Uterus (tissue), 2 donors: ENCODE data around the gene C1QB.

Experiments
- CTCF ChIP-seq, 4 experiments: fragments of 200-600 bp in 2 of 4; fragments of 450-650 bp in 2 of 4; sonication (generic) in 2 of 4; IDR thresholded peaks; one replicate each; pipeline ENCODE4 v1.5.1; 2016 to 2019; ENCODE audit warnings: antibody characterized with exemption in 4 of 4, mild to moderate bottlenecking in 2 of 4, moderate library complexity in 1 of 4
- POLR2A ChIP-seq, 2 donors: fragments of 450-650 bp; IDR thresholded peaks; one replicate each; pipeline ENCODE4 v1.6.1; 2016; ENCODE audit warnings: antibody characterized with exemption in 2 of 2, mild to moderate bottlenecking in 1 of 2, moderate library complexity in 1 of 2

DNA sequence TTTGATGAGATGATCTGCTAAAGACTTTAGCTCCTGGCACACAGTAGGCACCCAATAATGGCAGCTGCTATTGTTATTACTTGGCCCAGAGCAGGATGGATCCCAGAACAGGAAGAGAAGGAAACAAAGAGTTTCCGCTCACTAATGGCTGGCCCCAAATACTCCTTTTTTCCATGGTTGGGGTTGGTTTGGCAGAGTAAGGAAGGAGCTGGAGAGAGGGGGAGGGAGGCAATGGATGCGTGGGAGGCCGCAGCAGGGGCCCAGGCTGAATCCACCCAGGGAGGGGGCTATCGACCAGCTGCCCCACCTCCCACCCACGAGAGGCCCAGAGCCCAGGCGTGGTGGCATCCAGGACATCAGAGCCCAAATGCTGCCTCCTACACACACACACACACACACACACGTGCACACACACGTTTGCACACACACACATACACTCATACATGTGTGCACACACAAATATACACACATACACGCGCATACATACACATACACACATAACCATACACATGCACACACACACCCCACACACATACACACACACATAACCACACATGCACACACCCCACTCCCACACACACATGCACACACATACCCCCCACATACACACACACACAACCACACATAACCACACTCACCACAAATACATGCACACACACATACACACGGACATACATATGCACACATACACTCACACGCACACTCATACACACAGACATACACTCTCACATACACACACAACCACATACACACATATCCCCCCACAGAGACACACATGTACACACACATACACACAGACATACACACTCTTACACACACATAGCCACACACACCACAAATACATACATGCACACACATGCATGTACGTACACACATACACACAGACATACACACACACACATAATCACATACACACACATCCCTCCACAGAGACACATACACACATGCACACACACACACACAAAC lies 25.2 kb downstream of the C1QB start:
- no peak for TF ChIP-seq POLR2A (IDR thresholded peaks at IDR 0.05)
- TF ChIP-seq CTCF (IDR thresholded peaks at IDR 0.05): no peak
